ENCODE results near the gene MLYCD. TPM values are rescaled to one million over a fixed set of nuclear protein-coding genes. Genes with fewer than 3 reads are reported as not detected.
"Not testable (repeated sequence)": the region's sequence is repeated elsewhere in the genome, so short reads cannot be mapped to it uniquely, and the experiment has no call there.

Gene MLYCD
- total and polyA plus RNA-seq, 4 experiments from 2014 or later = 0.81 to 11.1 (median 6.3) TPM

DNA sequence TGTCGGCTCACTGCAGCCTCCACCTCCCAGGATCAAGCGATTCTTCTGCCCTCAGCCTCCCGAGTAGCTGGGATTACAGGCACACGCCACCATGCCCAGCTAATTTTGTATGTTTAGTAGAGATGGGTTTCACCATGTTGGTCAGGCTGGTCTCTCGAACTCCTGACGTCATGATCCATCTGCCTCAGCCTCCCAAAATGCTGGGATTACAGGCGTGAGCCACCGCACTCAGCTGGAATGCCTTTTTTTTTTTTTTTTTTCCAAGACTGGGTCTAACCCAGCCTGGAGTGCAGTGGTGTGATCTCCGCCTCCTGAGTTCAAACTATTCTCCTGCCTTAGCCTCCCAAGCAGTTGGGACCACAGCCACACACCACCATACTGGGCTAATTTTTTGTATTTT, 42.6 kb downstream of the MLYCD start:
- H3K4me1 ChIP-seq (ENCODE audit: insufficient read depth, low read length); H3K4me3 ChIP-seq (ENCODE audit: low read length in 2 of 2); H3K9me3 ChIP-seq (ENCODE audit: control insufficient read depth in 1 of 2, low read length in 2 of 2); H3K36me3 ChIP-seq (ENCODE audit: insufficient read depth, low read length); H3K9me3 Mint-ChIP-seq; intact Hi-C loops (cut with micrococcal nuclease); H3K36me3 Mint-ChIP-seq; H3K27me3 ChIP-seq (ENCODE audit: insufficient read depth, low read length); H3K27ac ChIP-seq (ENCODE audit: low read depth, low read length); DNase-seq; H3K27ac Mint-ChIP-seq; H3K4me3 Mint-ChIP-seq; POLR2A ChIA-PET (ENCODE audit: partially characterized antibody); CTCF ChIA-PET (ENCODE audit: partially characterized antibody); H3K4me1 Mint-ChIP-seq; H3K27me3 Mint-ChIP-seq: not testable (repeated sequence)

DNA sequence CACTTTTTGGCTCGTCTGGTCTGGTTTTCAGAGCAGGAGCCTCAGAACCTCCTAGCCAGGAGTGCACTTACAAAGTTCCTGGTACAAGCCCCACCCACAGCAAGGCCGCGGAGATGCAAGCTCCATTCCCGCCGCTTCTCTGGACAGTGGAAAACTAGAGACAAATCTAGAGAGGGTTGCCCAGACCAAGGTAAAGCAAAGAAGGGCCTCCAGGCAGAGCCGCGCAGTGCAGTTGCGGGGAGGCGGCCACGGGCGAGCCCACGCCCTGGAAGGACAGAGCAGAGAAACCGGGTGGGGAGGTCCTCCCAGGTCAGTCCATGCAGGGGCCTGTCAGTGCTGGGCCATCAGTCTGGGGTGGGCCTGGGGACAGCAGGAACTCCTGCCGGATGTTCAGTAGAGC, 43.2 kb downstream of the MLYCD start:
- no peak for DNase-seq
- H3K27ac ChIP-seq (ENCODE audit: low read depth, low read length) = no peak overlapping the region
- peaks cover 0 to 8% (median 3%) of the 10 kb centered on the region in 4 donors for H3K4me1 Mint-ChIP-seq
- ChIA-PET CTCF (ENCODE audit: partially characterized antibody) (no interaction called here), POLR2A (ENCODE audit: partially characterized antibody) (no interaction called here)
- no peaks in the 10 kb centered on the region for H3K27me3 ChIP-seq (ENCODE audit: insufficient read depth, low read length)
- no peaks in the 10 kb centered on the region for H3K9me3 ChIP-seq (ENCODE audit: control insufficient read depth in 1 of 2, low read length in 2 of 2)
- no peaks in the 10 kb centered on the region for H3K27me3 Mint-ChIP-seq
- no peaks in the 10 kb centered on the region for H3K36me3 ChIP-seq (ENCODE audit: insufficient read depth, low read length)
- H3K9me3 Mint-ChIP-seq = no peaks in the 10 kb centered on the region
- H3K4me1 ChIP-seq (ENCODE audit: insufficient read depth, low read length) = no peaks in the 10 kb centered on the region
- no peak overlapping the region for H3K4me3 ChIP-seq (ENCODE audit: low read length in 2 of 2)
- H3K4me3 Mint-ChIP-seq = no peak overlapping the region
- intact Hi-C loops (cut with micrococcal nuclease) = no loop called here
- no peak overlapping the region for H3K27ac Mint-ChIP-seq
- H3K36me3 Mint-ChIP-seq = peaks cover 0 to 4% of the 10 kb centered on the region in 2 donors

DNA sequence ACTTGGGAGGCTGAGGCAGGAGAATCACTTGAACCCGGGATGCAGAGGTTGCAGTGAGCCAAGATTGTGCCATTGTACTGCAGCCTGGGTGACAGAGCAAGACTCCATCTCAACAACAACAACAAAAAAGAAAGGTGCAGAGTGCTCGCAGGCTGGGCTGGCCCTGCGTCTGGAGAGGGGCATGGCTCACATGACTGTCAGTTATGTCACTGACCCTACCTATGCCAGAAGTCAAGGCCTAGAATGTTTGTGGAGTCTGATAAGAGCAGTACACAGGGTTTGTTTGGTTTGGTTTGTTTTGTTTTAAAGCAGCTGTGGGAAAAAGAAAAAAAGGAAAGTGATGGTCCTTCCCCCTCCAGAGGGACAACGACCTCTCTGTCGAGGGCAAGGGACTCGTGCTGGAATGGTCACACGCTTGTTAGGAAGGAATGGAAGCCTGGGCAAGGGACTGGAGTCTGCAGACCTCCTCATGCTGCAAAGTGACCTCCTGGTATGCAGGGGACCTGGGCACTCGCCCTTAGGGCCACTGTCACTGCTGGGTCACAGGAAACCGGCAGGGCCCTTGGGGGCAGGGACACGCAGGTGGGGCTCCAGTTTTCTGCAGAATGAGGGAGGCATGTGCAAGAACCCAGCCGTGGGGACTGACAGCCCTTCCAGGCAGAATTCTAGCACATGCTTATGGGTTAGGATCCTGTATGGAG, 44.0 kb downstream of the MLYCD start:
- intact Hi-C loops (cut with micrococcal nuclease) = no loop called here
- Histone ChIP-seq H3K27ac (ENCODE audit: low read depth, low read length) (no peak overlapping the region), H3K9me3 (ENCODE audit: control insufficient read depth in 1 of 2, low read length in 2 of 2) (no peaks in the 10 kb centered on the region), H3K27me3 (ENCODE audit: insufficient read depth, low read length) (no peaks in the 10 kb centered on the region), H3K36me3 (ENCODE audit: insufficient read depth, low read length) (no peaks in the 10 kb centered on the region), H3K4me3 (ENCODE audit: low read length in 2 of 2) (no peak overlapping the region), H3K4me1 (ENCODE audit: insufficient read depth, low read length) (no peaks in the 10 kb centered on the region)
- no peak for DNase-seq
- Mint-ChIP-seq H3K4me3 (no peak overlapping the region), H3K36me3 (no peaks in the 10 kb centered on the region), H3K9me3 (no peaks in the 10 kb centered on the region), H3K27me3 (no peaks in the 10 kb centered on the region), H3K27ac (no peak overlapping the region), H3K4me1 (peaks cover 0 to 8% (median 3%) of the 10 kb centered on the region in 4 donors)
- POLR2A ChIA-PET (ENCODE audit: partially characterized antibody) = no interaction called here
- CTCF ChIA-PET (ENCODE audit: partially characterized antibody) = no interaction called here

DNA sequence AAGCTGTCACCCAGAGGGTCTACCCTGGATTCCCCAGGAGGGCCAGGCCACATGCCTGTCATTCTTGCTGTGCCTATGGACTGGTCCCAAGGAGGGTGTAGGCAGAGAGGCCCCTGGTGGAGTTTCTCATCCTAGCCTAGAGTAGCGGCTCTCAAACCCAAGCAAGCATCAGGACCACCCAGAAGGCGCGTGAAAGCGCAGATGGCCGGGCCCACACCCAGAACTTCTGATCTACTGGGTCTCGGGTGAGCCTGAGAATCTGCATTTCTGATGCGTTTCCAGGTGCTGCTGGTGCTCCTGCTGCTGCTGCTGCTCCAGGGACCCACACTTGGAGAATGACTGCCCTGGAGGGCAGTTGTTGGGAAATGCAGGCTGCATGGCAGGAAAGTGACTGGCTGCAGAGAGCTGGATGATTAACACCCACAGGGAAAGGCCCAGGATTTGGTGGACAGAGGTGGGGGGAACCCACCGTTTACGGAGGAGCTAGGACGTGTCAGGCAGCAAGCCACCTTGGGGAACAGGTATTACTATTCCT, 44.7 kb downstream of the MLYCD start:
- intact Hi-C loops (cut with micrococcal nuclease) = no loop called here
- H3K4me1 Mint-ChIP-seq = peaks cover 0 to 8% (median 3%) of the 10 kb centered on the region in 4 donors
- no peaks in the 10 kb centered on the region for H3K9me3 Mint-ChIP-seq

DNA sequence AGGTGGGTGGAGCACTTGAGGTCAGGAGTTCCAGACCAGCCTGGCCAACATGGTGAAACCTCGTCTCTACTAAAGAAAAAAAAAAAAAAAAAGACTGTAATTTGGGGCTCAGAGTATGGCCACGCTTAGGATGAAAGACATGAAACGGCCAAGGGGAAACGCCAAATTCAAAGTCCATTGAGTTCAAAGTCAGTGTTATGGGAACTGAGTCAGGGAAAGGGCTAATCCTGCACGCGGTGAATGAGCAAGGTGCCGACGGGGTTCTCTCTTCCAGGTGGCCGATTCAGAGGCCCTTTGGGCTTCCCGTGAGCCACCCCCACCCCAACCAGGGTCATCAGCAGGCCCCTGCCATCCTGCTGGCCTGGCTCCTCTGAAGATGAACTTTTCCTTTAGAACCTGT, 46.7 kb downstream of the MLYCD start:
- intact Hi-C loops (cut with micrococcal nuclease) = no loop called here
- Mint-ChIP-seq H3K4me3 (no peak overlapping the region), H3K4me1 (no peaks in the 10 kb centered on the region), H3K27ac (no peak overlapping the region), H3K36me3 (no peaks in the 10 kb centered on the region), H3K9me3 (no peaks in the 10 kb centered on the region), H3K27me3 (no peaks in the 10 kb centered on the region)
- Histone ChIP-seq H3K4me1 (ENCODE audit: insufficient read depth, low read length) (no peaks in the 10 kb centered on the region), H3K27me3 (ENCODE audit: insufficient read depth, low read length) (no peaks in the 10 kb centered on the region), H3K36me3 (ENCODE audit: insufficient read depth, low read length) (no peaks in the 10 kb centered on the region), H3K9me3 (ENCODE audit: control insufficient read depth in 1 of 2, low read length in 2 of 2) (no peaks in the 10 kb centered on the region), H3K4me3 (ENCODE audit: low read length in 2 of 2) (no peak overlapping the region), H3K27ac (ENCODE audit: low read depth, low read length) (no peak overlapping the region)
- POLR2A ChIA-PET (ENCODE audit: partially characterized antibody) = no interaction called here
- DNase-seq = no peak
- CTCF ChIA-PET (ENCODE audit: partially characterized antibody) = no interaction called here

More for the DNA sequence above, 44.7 kb downstream of the MLYCD start:
- no peak overlapping the region for H3K27ac ChIP-seq (ENCODE audit: low read depth, low read length)
- CTCF ChIA-PET (ENCODE audit: partially characterized antibody) = no interaction called here
- Mint-ChIP-seq H3K27ac (no peak overlapping the region), H3K36me3 (no peaks in the 10 kb centered on the region), H3K27me3 (no peaks in the 10 kb centered on the region), H3K4me3 (no peak overlapping the region)
- H3K4me1 ChIP-seq (ENCODE audit: insufficient read depth, low read length) = no peaks in the 10 kb centered on the region
- no peak for DNase-seq
- H3K36me3 ChIP-seq (ENCODE audit: insufficient read depth, low read length) = no peaks in the 10 kb centered on the region
- H3K9me3 ChIP-seq (ENCODE audit: control insufficient read depth in 1 of 2, low read length in 2 of 2) = no peaks in the 10 kb centered on the region
- H3K4me3 ChIP-seq (ENCODE audit: low read length in 2 of 2) = no peak overlapping the region
- H3K27me3 ChIP-seq (ENCODE audit: insufficient read depth, low read length) = no peaks in the 10 kb centered on the region
- POLR2A ChIA-PET (ENCODE audit: partially characterized antibody) = no interaction called here

DNA sequence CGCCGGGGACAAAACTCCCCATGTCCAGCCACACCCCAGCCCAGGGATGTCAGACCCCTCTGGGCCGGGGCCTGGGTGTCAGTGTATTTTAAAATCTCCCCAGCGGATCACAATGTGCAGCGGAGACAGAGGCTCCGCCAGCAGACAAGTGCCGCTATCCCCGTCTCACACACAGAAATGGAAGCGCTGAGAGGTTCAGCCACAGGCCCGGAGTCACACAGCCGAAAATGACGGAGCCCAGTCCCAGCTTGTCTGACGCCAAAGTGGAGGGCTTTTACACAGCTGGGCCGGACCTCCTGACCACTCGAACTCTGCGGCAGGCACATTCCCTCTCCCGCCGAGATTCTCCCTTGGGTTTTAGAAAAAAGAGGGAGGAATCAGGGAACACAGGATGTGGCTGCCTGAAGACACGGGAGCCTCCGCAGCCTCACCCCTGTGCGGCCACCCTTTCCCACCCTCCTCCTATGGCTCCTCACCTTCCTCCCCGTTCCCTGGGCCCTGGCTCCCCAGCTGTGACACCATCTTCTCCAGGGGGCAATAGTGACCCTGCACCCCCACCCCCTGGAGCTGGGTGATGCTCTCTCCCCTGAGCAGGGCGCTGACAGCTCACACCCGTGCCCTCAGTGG, 47.4 kb downstream of the MLYCD start:
- Histone ChIP-seq H3K9me3 (ENCODE audit: control insufficient read depth in 1 of 2, low read length in 2 of 2) (no peaks in the 10 kb centered on the region), H3K4me1 (ENCODE audit: insufficient read depth, low read length) (no peaks in the 10 kb centered on the region), H3K4me3 (ENCODE audit: low read length in 2 of 2) (no peak overlapping the region), H3K27ac (ENCODE audit: low read depth, low read length) (no peak overlapping the region), H3K27me3 (ENCODE audit: insufficient read depth, low read length) (no peaks in the 10 kb centered on the region), H3K36me3 (ENCODE audit: insufficient read depth, low read length) (no peaks in the 10 kb centered on the region)
- no peaks in the 10 kb centered on the region for H3K36me3 Mint-ChIP-seq
- H3K4me1 Mint-ChIP-seq = no peaks in the 10 kb centered on the region
- intact Hi-C loops (cut with micrococcal nuclease) = no loop called here
- ChIA-PET CTCF (ENCODE audit: partially characterized antibody) (interaction anchor here (0.9 kb wide), 1 partner anchor 19 kb away, joined by 3 read pairs; no protein-coding TSS in a partner anchor), POLR2A (ENCODE audit: partially characterized antibody) (no interaction called here)
- no peaks in the 10 kb centered on the region for H3K9me3 Mint-ChIP-seq
- no peak overlapping the region for H3K27ac Mint-ChIP-seq
- H3K4me3 Mint-ChIP-seq = no peak overlapping the region
- no peak for DNase-seq
- no peaks in the 10 kb centered on the region for H3K27me3 Mint-ChIP-seq

DNA sequence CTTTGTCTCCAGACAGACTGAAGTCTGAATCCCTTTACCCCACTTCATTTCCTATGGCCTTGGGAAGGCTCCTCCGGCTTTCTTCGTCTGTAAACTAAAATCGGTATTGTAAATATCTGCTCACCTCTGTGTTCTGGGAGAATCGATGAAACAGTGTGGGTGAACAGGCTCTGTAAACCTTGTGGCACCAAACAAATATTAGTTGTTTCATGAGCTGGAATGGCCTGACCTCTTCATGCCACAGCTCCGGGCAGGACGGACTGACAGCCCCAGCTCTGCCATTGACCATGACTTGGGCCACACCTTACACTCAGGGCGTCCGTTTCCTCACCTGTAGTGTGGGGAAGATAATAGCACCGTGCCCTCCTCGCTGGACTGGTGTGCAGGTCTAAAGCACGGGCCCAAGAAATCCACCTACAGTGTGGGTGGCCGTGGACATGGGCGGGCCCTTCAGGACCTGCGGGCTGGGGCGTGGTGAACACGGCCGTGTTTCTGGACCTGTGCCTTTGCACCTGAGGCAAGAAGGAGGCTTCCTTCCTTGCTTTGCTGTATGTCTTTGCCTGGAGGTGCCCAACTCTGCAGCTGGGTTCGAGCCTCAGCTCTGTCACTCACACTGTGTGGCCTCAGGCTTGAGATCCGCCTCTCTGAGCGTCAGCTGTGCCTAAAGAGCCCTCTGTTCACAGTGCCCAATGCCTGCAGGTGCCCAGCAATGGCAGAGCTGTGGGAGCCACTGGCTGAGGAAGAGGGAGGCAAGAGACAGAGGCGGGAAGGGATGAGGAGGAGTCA, 48.1 kb downstream of the MLYCD start:
- ChIA-PET POLR2A (ENCODE audit: partially characterized antibody) (no interaction called here), CTCF (ENCODE audit: partially characterized antibody) (interaction anchor here (0.9 kb wide), 2 partner anchors 20 kb away, joined by 3 to 4 read pairs; no protein-coding TSS in a partner anchor)
- no peaks in the 10 kb centered on the region for H3K9me3 ChIP-seq (ENCODE audit: control insufficient read depth in 1 of 2, low read length in 2 of 2)
- no peaks in the 10 kb centered on the region for H3K36me3 ChIP-seq (ENCODE audit: insufficient read depth, low read length)
- H3K27ac ChIP-seq (ENCODE audit: low read depth, low read length) = no peak overlapping the region
- Mint-ChIP-seq H3K4me1 (no peaks in the 10 kb centered on the region), H3K4me3 (no peak overlapping the region), H3K9me3 (no peaks in the 10 kb centered on the region), H3K36me3 (no peaks in the 10 kb centered on the region), H3K27ac (no peak overlapping the region), H3K27me3 (no peaks in the 10 kb centered on the region)
- H3K27me3 ChIP-seq (ENCODE audit: insufficient read depth, low read length) = no peaks in the 10 kb centered on the region
- no peak overlapping the region for H3K4me3 ChIP-seq (ENCODE audit: low read length in 2 of 2)
- no peak for DNase-seq
- intact Hi-C loops (cut with micrococcal nuclease) = no loop called here
- H3K4me1 ChIP-seq (ENCODE audit: insufficient read depth, low read length) = no peaks in the 10 kb centered on the region
